HG02884 (cell line): ENCODE results near the gene TMEM259.

Experiments
- ATAC-seq: cut with Tn5 transposase; IDR thresholded peaks from one replicate; pipeline ENCODE4 v1.9.1; 2021; ENCODE audit warnings: mild to moderate bottlenecking, moderate library complexity; ENCODE audit not compliant: unreplicated experiment

The TMEM259 gene

GRCh38 chr19:1020868-1021425 lies at the start of gene TMEM259:
Gene TMEM259 (minus strand): TSS chr19:1021123. CDS start chr19:1020996, 127 bp downstream.
- ATAC-seq: peak; percentile 61

GRCh38 chr19:1070576-1070930 lies 49.6 kb upstream of the TMEM259 start:
- no peak for ATAC-seq

- no peak for ATAC-seq
Measured at GRCh38 chr19:1069009-1069779, 48.3 kb upstream of the TMEM259 start.

- ATAC-seq: no peak
Measured at GRCh38 chr19:1068009-1069001, 47.4 kb upstream of the TMEM259 start.

- ATAC-seq: no peak
Measured at GRCh38 chr19:1067341-1067957, 46.5 kb upstream of the TMEM259 start.

- ATAC-seq: no peak
Measured at GRCh38 chr19:1066748-1067340, 45.9 kb upstream of the TMEM259 start, which contains the start of gene ARHGAP45. Gene ARHGAP45 (plus strand): TSS chr19:1067167. CDS start chr19:1067406, 239 bp downstream.

GRCh38 chr19:1066251-1066747 lies 45.4 kb upstream of the TMEM259 start:
- no peak for ATAC-seq

- ATAC-seq: no peak
Measured at GRCh38 chr19:1065606-1066109, 44.7 kb upstream of the TMEM259 start.

GRCh38 chr19:1064661-1065605 lies 44.0 kb upstream of the TMEM259 start:
- ATAC-seq: no peak

GRCh38 chr19:1063909-1064660 lies 43.2 kb upstream of the TMEM259 start:
- ATAC-seq: no peak

GRCh38 chr19:1063030-1063908 lies 42.3 kb upstream of the TMEM259 start:
- no peak for ATAC-seq

GRCh38 chr19:1062387-1063029 lies 41.6 kb upstream of the TMEM259 start:
- ATAC-seq: no peak

GRCh38 chr19:1061987-1062386 lies 41.1 kb upstream of the TMEM259 start:
- no peak for ATAC-seq

- ATAC-seq: no peak
Measured at GRCh38 chr19:1060689-1061088, 39.8 kb upstream of the TMEM259 start.

- no peak for ATAC-seq
Measured at GRCh38 chr19:1058112-1058511, 37.2 kb upstream of the TMEM259 start.

GRCh38 chr19:1057176-1057855 lies 36.4 kb upstream of the TMEM259 start:
- no peak for ATAC-seq
